Kidney tubule cell (primary cell): ENCODE data around the gene LORICRIN.

Experiments used
- DNase-seq: peaks from one replicate; pipeline ENCODE4 v3.0.0-alpha.2; 2018; ENCODE audit warnings: low spot score

Gene LORICRIN

GRCh38 chr1:153250166-153250565 is 9.3 kb upstream of the LORICRIN start:
- DNase-seq = no peak

DNA sequence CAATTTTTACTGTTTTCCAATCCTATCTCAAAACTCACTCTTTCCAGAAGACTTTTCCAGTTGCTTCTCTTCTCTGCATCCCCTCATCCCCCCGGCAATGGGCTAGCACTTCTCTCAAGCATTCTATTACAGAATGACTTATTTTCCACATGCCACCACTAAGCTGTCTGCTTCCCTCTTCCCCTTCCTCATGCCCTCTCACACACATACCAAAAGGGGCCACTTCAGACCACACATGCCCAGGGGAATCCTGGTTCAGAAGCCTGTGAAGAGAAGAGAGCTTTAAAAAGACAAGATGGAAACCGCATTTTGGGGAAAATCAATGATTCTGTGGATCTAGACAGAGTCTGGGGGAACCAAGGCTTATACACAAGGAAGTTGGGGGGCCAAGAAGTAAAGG is 8.4 kb upstream of the LORICRIN start:
- no peak for DNase-seq

GRCh38 chr1:153251562-153251961 is 7.9 kb upstream of the LORICRIN start:
- no peak for DNase-seq

DNA sequence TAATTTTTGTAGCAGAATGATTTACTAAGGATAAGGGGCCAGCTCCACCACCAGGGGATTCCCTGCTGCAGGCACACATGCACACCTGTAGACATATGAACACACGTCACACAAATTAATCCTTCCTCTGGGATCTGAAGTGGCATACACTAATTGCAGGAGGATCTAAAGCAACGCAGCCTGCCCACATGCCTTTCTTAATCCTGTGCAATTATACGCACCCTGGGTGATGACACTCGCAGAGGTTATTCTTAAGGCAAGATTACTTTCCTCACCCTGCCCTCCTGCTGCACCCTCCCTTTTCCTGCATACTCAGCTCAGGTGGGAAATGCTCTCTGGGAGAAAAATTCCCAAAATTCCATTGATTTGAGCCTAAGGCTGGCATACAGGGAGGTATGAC is 7.5 kb upstream of the LORICRIN start:
- no peak for DNase-seq

DNA sequence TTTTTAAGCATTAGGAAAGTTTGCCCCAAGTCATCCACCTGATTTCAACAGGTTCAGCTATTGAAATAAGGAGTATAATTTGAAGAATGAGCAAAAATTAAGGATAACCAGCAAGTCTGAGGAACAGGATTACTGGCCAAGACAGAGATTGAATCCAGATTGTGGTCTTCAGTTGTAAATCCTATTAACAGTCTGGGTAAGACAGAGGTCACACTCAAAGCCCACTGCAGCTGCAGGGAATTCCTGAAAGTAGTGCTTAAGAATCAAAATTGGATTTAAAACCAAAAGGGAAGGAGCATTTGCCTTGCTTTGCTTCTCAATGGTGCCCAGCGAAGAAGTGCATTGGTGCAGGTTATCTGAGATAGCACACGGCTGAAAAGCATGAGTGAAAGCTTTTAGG is 6.4 kb upstream of the LORICRIN start:
- no peak for DNase-seq

- DNase-seq = no peak
Measured at GRCh38 chr1:153253693-153254092, 5.8 kb upstream of the LORICRIN start.

GRCh38 chr1:153260585-153261280 is 1.2 kb downstream of the LORICRIN start:
- DNase-seq = no peak

GRCh38 chr1:153261281-153262069 is 2.0 kb downstream of the LORICRIN start:
- peak; percentile 12 for DNase-seq

DNA sequence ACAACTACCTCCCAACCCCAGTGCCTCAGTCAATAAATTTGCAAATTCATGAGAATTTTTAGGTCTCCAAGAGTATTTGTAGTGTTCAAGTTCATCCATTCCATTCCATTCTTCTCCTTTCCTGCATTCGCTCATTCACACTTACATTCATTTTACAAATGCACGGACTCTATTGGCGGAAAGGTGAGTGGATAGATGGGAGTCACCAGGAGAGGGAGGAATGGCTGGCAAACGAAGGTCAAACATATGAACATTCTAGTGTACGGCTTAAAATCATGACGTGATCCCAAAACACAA is 2.5 kb downstream of the LORICRIN start:
- no peak for DNase-seq

GRCh38 chr1:153262462-153263157 is 3.1 kb downstream of the LORICRIN start:
- DNase-seq = no peak

GRCh38 chr1:153265457-153265856 is 6.0 kb downstream of the LORICRIN start:
- no peak for DNase-seq

DNA sequence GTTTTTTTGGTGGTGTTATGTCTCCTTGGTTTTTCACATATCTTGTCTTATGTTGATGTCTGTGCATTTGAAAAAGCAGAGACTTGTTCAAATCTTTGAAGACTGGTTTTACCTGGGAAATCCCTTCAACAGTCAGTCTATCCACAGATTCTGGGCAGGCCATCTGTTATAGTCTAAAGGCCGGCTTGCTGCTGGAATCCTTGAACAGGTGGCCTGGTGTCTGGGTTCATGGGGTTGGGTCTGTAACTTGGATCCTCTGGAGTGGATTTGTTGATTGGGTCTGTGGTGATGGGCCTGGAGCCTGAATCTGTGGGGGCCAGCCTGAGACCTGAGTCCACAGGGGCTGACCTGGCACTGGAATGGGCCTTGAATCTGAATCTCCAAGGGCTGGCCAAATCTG is 12.2 kb downstream of the LORICRIN start:
- DNase-seq = no peak

- no peak for DNase-seq
Measured at GRCh38 chr1:153272186-153272585, 12.7 kb downstream of the LORICRIN start.

GRCh38 chr1:153277852-153278251 is 18.4 kb downstream of the LORICRIN start:
- DNase-seq = peak; percentile 52

DNA sequence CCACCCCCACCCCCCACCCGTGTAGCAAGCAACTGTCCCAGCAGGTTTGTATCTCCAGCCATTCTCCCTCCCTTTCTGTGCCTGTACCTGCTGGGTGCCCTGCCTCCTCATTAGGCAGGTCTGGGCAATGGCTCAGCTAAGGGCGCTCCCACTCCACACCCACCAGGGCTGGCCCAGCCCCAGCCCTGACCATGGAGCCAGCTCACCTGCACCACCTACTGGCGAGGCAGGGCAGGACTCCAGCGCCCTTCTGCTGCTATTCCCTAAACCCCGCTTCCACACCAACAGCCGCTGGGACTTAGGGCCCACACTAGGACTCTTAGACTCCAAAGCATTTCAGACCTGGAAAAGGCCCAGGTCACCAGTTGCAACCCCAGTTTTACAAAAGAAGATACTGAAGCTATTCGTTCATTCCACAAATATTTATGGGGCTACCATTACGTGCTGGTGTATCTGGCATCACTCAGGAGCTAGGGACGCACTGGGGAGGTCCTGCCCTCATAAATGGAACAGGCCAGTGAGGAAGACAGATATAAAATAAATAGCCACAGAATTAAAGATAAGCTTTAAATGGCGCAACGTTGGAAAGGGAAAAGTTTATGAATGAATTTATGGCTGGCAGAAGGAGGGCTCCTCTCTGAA is 29.3 kb downstream of the LORICRIN start:
- DNase-seq = peak; percentile 8

DNA sequence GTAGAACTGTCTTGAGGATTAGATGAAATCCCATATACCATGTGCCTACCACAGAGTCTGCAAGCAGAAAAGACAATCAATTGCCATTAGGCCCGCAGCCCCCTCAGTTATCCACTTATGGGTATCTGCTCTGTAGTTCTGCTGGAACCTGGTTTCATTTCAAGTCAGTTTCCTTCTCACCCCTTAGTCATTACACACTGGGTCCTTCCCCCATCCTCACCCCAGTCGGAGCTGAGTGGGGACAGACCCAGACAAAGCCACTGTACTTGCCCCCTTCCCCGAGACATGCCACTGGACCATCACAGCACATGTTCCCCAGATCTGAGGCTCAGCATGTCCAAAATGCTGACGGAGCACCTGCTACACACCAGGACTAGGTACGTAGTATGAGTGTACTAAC is 32.0 kb downstream of the LORICRIN start:
- no peak for DNase-seq

DNA sequence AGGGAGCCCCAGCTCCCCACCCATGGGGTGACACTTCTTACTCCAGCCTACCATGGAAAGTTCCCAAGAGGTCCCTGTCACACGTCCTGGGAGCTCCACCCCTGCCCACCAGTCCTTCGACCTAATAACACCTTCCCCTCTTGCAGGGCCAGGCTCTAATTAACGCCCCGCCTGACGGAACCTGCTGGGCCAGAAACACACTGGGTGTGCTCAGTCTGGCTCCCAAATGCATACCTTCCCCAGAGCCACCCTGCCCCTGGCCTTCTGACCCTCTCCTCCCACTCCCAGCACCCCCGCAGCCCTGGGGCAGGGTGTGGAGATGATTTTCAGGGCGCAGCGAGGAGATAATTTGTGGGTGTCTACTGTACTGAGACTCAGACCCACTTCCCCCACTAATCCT is 32.7 kb downstream of the LORICRIN start:
- no peak for DNase-seq

GRCh38 chr1:153292740-153293479 is 33.4 kb downstream of the LORICRIN start:
- DNase-seq = no peak

- DNase-seq = no peak
Measured at GRCh38 chr1:153293480-153293775, 33.9 kb downstream of the LORICRIN start.

- no peak for DNase-seq
Measured at GRCh38 chr1:153293851-153294250, 34.4 kb downstream of the LORICRIN start.

- no peak for DNase-seq
Measured at GRCh38 chr1:153302308-153302707, 42.8 kb downstream of the LORICRIN start.

- no peak for DNase-seq
Measured at GRCh38 chr1:153305682-153306081, 46.2 kb downstream of the LORICRIN start.
